K562 (cell line): Measurements from ENCODE around the gene TBC1D2. TPM values are rescaled to one million over a fixed set of nuclear protein-coding genes. Genes with fewer than 3 reads are reported as not detected.

Experiments
- ATAC-seq: fragments of 200-7000 bp; cut with Tn5 transposase; 3 replicates; pipeline ENCODE4 v1.9.1; 2020; ENCODE audit warnings: moderate library complexity
- Bru-seq: library from RNA; stranded (reverse); fragments of 400-500 nt; gene quantifications from one replicate; lab custom pipeline; 2021; lab: Mats Ljungman, UMichigan
- BruChase-seq, 2 experiments: library from RNA; stranded (reverse); fragments of 400-500 nt; gene quantifications; one replicate each; lab custom pipeline; 2021; lab: Mats Ljungman, UMichigan
- BruUV-seq: library from RNA; stranded (reverse); fragments of 400-500 nt; replicated peaks from 2 replicates; lab custom pipeline; 2021; lab: Mats Ljungman, UMichigan
- CTCF ChIA-PET: fragments of 300-600 bp; formaldehyde crosslinking; extraction: SDS; loops from one replicate; lab custom pipeline; 2021; ENCODE audit warnings: low intra/inter-chr PET ratio; lab: Yijun Ruan, JAX
- POLR2A ChIA-PET: fragments of 300-600, 350-650 bp; sonication (Branson Sonifier 250); formaldehyde crosslinking; extraction: SDS; loops from one replicate; lab custom pipeline; 2021; ENCODE audit warnings: antibody characterized with exemption, inconsistent platforms; lab: Yijun Ruan, JAX
- DNase-seq, 4 experiments: peaks; one replicate each; pipeline versions ENCODE4 v3.0.0 to v3.0.0-alpha.2; 2011 to 2018; ENCODE audit warnings: low spot score in 3 of 4, mixed read lengths in 3 of 4; ENCODE audit errors: extremely low read depth in 1 of 4
- FAIRE-seq: peaks from 2 replicates; lab custom pipeline; 2011; peaks lifted over from hg19 to GRCh38; lab: Jason Lieb, UNC
- H2AFZ ChIP-seq: 2 replicates; pipeline ENCODE4 v1.6.0; 2011; ENCODE audit warnings: low read depth, low read length, control low read depth, inconsistent platforms
- H3K27ac ChIP-seq: fragments of 200-600 bp; 3 replicates; pipeline ENCODE4 v1.8.0; 2011; ENCODE audit warnings: low read depth, mild to moderate bottlenecking, control low read depth, inconsistent platforms, low read length, moderate library complexity, mixed read lengths; ENCODE audit errors: extremely low read depth
- H3K27me3 ChIP-seq, 2 experiments: fragments of 300-600 bp in 1 of 2; 2 replicates in 1 of 2; 3 replicates in 1 of 2; pipeline versions ENCODE4 v1.6.0 to v1.8.0; 2011; ENCODE audit warnings: inconsistent platforms in 2 of 2, low read length in 2 of 2, mild to moderate bottlenecking in 1 of 2, mixed read lengths in 1 of 2, moderate library complexity in 1 of 2; ENCODE audit not compliant: control insufficient read depth in 2 of 2, insufficient read depth in 2 of 2
- H3K36me3 ChIP-seq: fragments of 300-600 bp; 3 replicates; pipeline ENCODE4 v1.8.0; 2011; ENCODE audit warnings: mild to moderate bottlenecking, low read length, inconsistent platforms; ENCODE audit not compliant: control insufficient read depth, insufficient read depth
- H3K4me1 ChIP-seq, 2 experiments: fragments of 200-600 bp in 1 of 2; replicated peaks in 1 of 2; 2 replicates in 1 of 2; 3 replicates in 1 of 2; pipeline versions ENCODE4 v1.5.1 to v1.8.0; 2011; ENCODE audit warnings: inconsistent platforms in 2 of 2, low read length in 2 of 2, mild to moderate bottlenecking in 1 of 2, mixed read lengths in 1 of 2, moderate library complexity in 1 of 2; ENCODE audit not compliant: control insufficient read depth in 2 of 2, insufficient read depth in 2 of 2
- H3K4me2 ChIP-seq: 2 replicates; pipeline ENCODE4 v1.6.1; 2011; ENCODE audit warnings: low read length, control low read depth, inconsistent platforms, mixed read lengths; ENCODE audit not compliant: insufficient read depth
- H3K4me3 ChIP-seq: fragments of 200-600 bp; sonication (generic), shearing (Covaris generic); 2 replicates; pipeline ENCODE4 v1.5.1; 2016; ENCODE audit warnings: control low read depth, inconsistent platforms
- H3K79me2 ChIP-seq: fragments of 200-600 bp; 3 replicates; pipeline ENCODE4 v1.8.0; 2011; ENCODE audit warnings: low read length, inconsistent platforms; ENCODE audit not compliant: control insufficient read depth, insufficient read depth
- H3K9ac ChIP-seq, 2 experiments: 2 replicates each; pipeline versions ENCODE4 v1.6.0 to v1.6.1; 2011; ENCODE audit warnings: low read depth in 2 of 2, low read length in 2 of 2, control low read depth in 1 of 2, inconsistent platforms in 1 of 2, mild to moderate bottlenecking in 1 of 2, mixed read lengths in 1 of 2; ENCODE audit not compliant: insufficient read depth in 1 of 2
- H3K9me1 ChIP-seq: one replicate; pipeline ENCODE4 v1.6.0; 2011; ENCODE audit warnings: inconsistent platforms, mild to moderate bottlenecking, low read length, moderate library complexity; ENCODE audit not compliant: control insufficient read depth, insufficient read depth
- H3K9me3 ChIP-seq: replicated peaks from 2 replicates; pipeline ENCODE4 v1.5.1; 2011; ENCODE audit warnings: low read depth, low read length, inconsistent platforms; ENCODE audit not compliant: control insufficient read depth, insufficient read depth
- H4K20me1 ChIP-seq: replicated peaks from 2 replicates; pipeline ENCODE4 v1.6.1; 2011; ENCODE audit warnings: low read length, inconsistent platforms, mixed read lengths; ENCODE audit not compliant: control insufficient read depth, insufficient read depth
- CHCHD3 ChIP-seq: fragments of 250-450 bp; sonication (Bioruptor Pico); IDR thresholded peaks from 2 replicates; pipeline ENCODE4 v2.1.2; 2022; ENCODE audit warnings: mild to moderate bottlenecking
- ESRRB ChIP-seq: fragments of 250-450 bp; sonication (Bioruptor Pico); IDR thresholded peaks from 2 replicates; pipeline ENCODE4 v1.5.0; 2020; ENCODE audit warnings: mild to moderate bottlenecking, moderate library complexity, borderline replicate concordance
- ETV5 ChIP-seq: sonication (generic); formaldehyde crosslinking; IDR thresholded peaks from 2 replicates; pipeline ENCODE4 v1.4.0; 2020; ENCODE audit warnings: low read depth, mild to moderate bottlenecking, missing genetic modification reagents
- HOXB6 ChIP-seq: fragments of 250-450 bp; sonication (Bioruptor Pico); IDR thresholded peaks from 2 replicates; pipeline ENCODE4 v1.5.1; 2022; ENCODE audit warnings: mild to moderate bottlenecking, borderline replicate concordance
- NFIX ChIP-seq: fragments of 250-450 bp; sonication (Bioruptor Pico); IDR thresholded peaks from 2 replicates; pipeline ENCODE4 v1.4.0; 2020; ENCODE audit warnings: low read depth, mild to moderate bottlenecking, moderate library complexity
- POU5F1 ChIP-seq: fragments of 150-350 bp; IDR thresholded peaks from 2 replicates; pipeline ENCODE4 v1.6.1; 2014; ENCODE audit warnings: borderline replicate concordance, low read length, low read depth, mild to moderate bottlenecking; ENCODE audit not compliant: partially characterized antibody
- PYGO2 ChIP-seq: fragments of 450-650 bp; IDR thresholded peaks from 2 replicates; pipeline ENCODE4 v1.6.1; 2016; ENCODE audit warnings: mild to moderate bottlenecking, missing genetic modification characterization, moderate library complexity, missing compliant biosample characterization
- TAF9B ChIP-seq: fragments of 450-650 bp; IDR thresholded peaks from 2 replicates; pipeline ENCODE4 v1.6.1; 2018; ENCODE audit warnings: mild to moderate bottlenecking; ENCODE audit not compliant: partially characterized antibody
- WGBS: fragments of 100-300 bp; shearing (Covaris generic); methylation state at CpG from one replicate; pipeline ENCODE4 v1.1.6; 2016; ENCODE audit warnings: low coverage, mixed read lengths; ENCODE audit not compliant: insufficient coverage; ENCODE audit errors: missing lambda C conversion rate; 5-methylcytosine and 5-hydroxymethylcytosine counted together
- in situ Hi-C: fragments of 300-500 bp; cut with MboI; formaldehyde crosslinking; loops from 4 replicates; pipeline ENCODE4 v1.15.0; 2018; ENCODE audit warnings: inconsistent platforms, mixed read lengths
- intact Hi-C: fragments of 100-400 bp; cut with micrococcal nuclease; formaldehyde crosslinking; loops from 2 replicates; pipeline ENCODE4 v1.14.2; 2022
- long read RNA-seq, 3 experiments: library from polyadenylated mRNA in 2 of 3; library from RNA in 1 of 3; unstranded in 2 of 3; stranded (forward) in 1 of 3; transcript quantifications; one replicate each; pipeline ENCODE4 v2.0.0, GENCODE V29; 2019 to 2022
- polyA minus RNA-seq, 3 experiments: library from RNA; depleted of rRNA, polyadenylated mRNA; stranded (reverse); fragments of >200 nt; gene quantifications; 2 replicates each; pipeline ENCODE4 v1.2.3, GENCODE V29; 2011
- polyA plus RNA-seq, 8 experiments: library from polyadenylated mRNA; depleted of rRNA in 4 of 8; stranded (reverse) in 5 of 8; unstranded in 3 of 8; fragments of >200 nt; fragmentation: Nextera tagmentation in 2 of 8; fragmentation: Illumina TruSeq in 1 of 8; extraction: Ambion mirVana in 2 of 8; extraction: Trizol in 1 of 8; gene quantifications; 2 replicates each; pipeline versions ENCODE4 v1.2.1 to v1.2.3, GENCODE V29; 2011 to 2014; ENCODE audit warnings: inconsistent platforms in 1 of 8, missing spikeins in 1 of 8
- total RNA-seq, 7 experiments: library from RNA; depleted of rRNA in 6 of 7; stranded (reverse); fragments of >200 nt in 6 of 7; fragmentation: Illumina TruSeq in 2 of 7; extraction: Trizol in 2 of 7; gene quantifications; 2 replicates each; pipeline versions ENCODE4 v1.2.1 to v1.2.3, GENCODE V29; 2011 to 2021; ENCODE audit warnings: low replicate concordance in 1 of 7
- TF ChIP-seq, protein P1 (sequence below): IDR thresholded peaks from 2 replicates; pipeline ENCODE4 v1.6.1; 2011; ENCODE audit not compliant: insufficient read length; ENCODE audit errors: extremely low read depth
- TF ChIP-seq, protein P2 (sequence below): sonication (generic); formaldehyde crosslinking; IDR thresholded peaks from 2 replicates; pipeline ENCODE4 v1.8.1; 2023; ENCODE audit warnings: mild to moderate bottlenecking, missing genetic modification reagents

TBC1D2 gene, protein sequence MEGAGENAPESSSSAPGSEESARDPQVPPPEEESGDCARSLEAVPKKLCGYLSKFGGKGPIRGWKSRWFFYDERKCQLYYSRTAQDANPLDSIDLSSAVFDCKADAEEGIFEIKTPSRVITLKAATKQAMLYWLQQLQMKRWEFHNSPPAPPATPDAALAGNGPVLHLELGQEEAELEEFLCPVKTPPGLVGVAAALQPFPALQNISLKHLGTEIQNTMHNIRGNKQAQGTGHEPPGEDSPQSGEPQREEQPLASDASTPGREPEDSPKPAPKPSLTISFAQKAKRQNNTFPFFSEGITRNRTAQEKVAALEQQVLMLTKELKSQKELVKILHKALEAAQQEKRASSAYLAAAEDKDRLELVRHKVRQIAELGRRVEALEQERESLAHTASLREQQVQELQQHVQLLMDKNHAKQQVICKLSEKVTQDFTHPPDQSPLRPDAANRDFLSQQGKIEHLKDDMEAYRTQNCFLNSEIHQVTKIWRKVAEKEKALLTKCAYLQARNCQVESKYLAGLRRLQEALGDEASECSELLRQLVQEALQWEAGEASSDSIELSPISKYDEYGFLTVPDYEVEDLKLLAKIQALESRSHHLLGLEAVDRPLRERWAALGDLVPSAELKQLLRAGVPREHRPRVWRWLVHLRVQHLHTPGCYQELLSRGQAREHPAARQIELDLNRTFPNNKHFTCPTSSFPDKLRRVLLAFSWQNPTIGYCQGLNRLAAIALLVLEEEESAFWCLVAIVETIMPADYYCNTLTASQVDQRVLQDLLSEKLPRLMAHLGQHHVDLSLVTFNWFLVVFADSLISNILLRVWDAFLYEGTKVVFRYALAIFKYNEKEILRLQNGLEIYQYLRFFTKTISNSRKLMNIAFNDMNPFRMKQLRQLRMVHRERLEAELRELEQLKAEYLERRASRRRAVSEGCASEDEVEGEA
- total RNA-seq (2011; cell fraction: chromatin; rRNA removed; ENCODE audit: low replicate concordance) = 7.6 and 15.3 TPM in 2 replicates
- 9.9 and 12.0 TPM in 2 replicates for total RNA-seq (2011; cell fraction: nucleolus; rRNA removed)
- total RNA-seq (2011; cell fraction: nucleoplasm; rRNA removed) = 6.6 and 7.3 TPM in 2 replicates
- 5.3 and 6.1 TPM in 2 replicates for total RNA-seq (2014; rRNA removed)
- 1.4 and 1.8 TPM in 2 replicates for total RNA-seq (2014; rRNA removed; fragmentation: Illumina TruSeq; extraction: Trizol)
- 3.2 and 3.8 TPM in 2 replicates for total RNA-seq (2015; rRNA removed; fragmentation: Illumina TruSeq; extraction: Trizol)
- total RNA-seq (2021) = 6.1 and 7.0 TPM in 2 replicates
- 2.5 and 3.5 TPM in 2 replicates for polyA plus RNA-seq (2011; rRNA removed)
- 2.7 and 8.4 TPM in 2 replicates for polyA plus RNA-seq (2011; cell fraction: cytosol; rRNA removed)
- polyA plus RNA-seq (2011; cell fraction: nucleus; rRNA removed) = 5.7 and 10.1 TPM in 2 replicates
- polyA plus RNA-seq (2012) = 4.8 and 7.1 TPM in 2 replicates
- 2.2 and 3.9 TPM in 2 replicates for polyA plus RNA-seq (2014; fragmentation: Illumina TruSeq; extraction: Trizol)
- under 1 TPM; 0.10 to 0.21 TPM for polyA plus RNA-seq (2014; fragmentation: Nextera tagmentation; extraction: Ambion mirVana)
- 5.2 and 5.4 TPM in 2 replicates for polyA plus RNA-seq (2014; rRNA removed)
- 2.8 and 4.0 TPM in 2 replicates for polyA minus RNA-seq (2011; rRNA and poly(A)+ RNA removed)
- 4.3 and 4.5 TPM in 2 replicates for polyA minus RNA-seq (2011; cell fraction: cytosol; rRNA and poly(A)+ RNA removed)
- 4.8 and 5.6 TPM in 2 replicates for polyA minus RNA-seq (2011; cell fraction: nucleus; rRNA and poly(A)+ RNA removed)
- percentile 58 among the genes with signal in this experiment for Bru-seq, nascent RNA
- percentile 53 among the genes with signal in this experiment for BruChase-seq, experiment 1, labeled RNA remaining after a 2-hour chase
- percentile 53 among the genes with signal in this experiment for BruChase-seq, experiment 2, labeled RNA remaining after a 6-hour chase
- long read RNA-seq, experiment 1, transcript TBC1D2-205 (13 exons, 3,349 nt) = major isoform, 5 of 29 reads
- long read RNA-seq, experiment 1, partial matches to known transcripts = 18 of 29 reads
- long read RNA-seq, experiment 1, other reads (novel, unspliced or antisense) = 5 of 29 reads
- long read RNA-seq, experiment 2, partial matches to known transcripts = 2 of 8 reads
- long read RNA-seq, experiment 2, other reads (novel, unspliced or antisense) = 3 of 8 reads
- long read RNA-seq, experiment 3, partial matches to known transcripts = 2 of 4 reads
- long read RNA-seq, experiment 3, other reads (novel, unspliced or antisense) = 1 of 4 reads

DNA sequence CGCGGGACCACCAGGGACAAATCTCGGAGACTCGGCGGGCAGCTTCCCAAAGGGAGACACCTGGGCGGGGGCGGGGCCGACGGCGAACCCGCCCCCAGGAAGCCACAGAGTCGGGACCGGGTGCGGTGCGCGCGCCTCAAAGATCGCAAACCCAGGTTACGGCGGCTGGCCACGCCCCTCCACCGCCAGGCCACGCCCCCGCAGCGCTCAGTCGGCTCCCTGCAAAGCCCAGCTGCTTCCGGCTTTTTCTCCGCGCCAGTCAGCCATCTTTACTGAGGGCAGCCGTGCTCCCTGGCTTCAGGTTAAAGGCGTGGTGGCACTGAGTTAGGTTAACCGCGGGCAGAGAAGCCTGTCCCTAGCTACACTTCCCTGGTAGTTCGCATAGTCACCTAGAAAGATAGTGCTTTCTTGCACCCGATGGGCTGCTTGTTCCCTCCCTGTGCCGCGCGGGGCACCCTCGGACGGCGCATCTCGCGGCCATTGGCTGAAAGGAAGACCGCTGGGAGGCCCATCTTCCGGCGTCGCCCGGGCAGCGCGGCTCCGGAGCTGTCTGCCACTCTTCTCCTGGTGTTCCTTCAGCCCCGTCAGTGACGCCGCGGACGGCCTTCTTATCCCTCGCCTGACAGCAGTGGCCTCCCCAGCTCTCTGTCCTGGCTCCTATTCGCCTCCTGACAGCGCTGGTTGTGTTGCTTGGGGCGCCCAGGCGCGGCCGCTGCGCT is at the start of gene TBC1D2:
Gene TBC1D2, minus strand, starts transcription at position 72 of the 719 bp plus-strand sequence. CDS start 108 bp downstream, outside the sequence.
- H2AFZ ChIP-seq = peak within 1 kb of the TSS; percentile 96
- in situ Hi-C loops = loop anchor here (25.0 kb wide), 1 partner anchor 343 kb away; the partner anchor contains the start of gene TRMO
- peaks cover 4% of the 10 kb centered on the region; the same call in 1 of the 3 replicates for H3K36me3 ChIP-seq
- FAIRE-seq (peak; percentile 76), ATAC-seq (peak; percentile 92), DNase-seq (peak; percentile 95 to 97 (median 96))
- H3K4me1 ChIP-seq = peaks cover 26 to 37% of the 10 kb centered on the region in 2 experiments; a peak in 4 of 5 replicates
- ChIA-PET CTCF (interaction anchor here (0.6 to 1.0 kb wide), 2 partner anchors 9 to 181 kb away, joined by 3 read pairs; no protein-coding TSS in a partner anchor), POLR2A (interaction anchor here (0.6 to 2.8 kb wide), 23 partner anchors 8 to 819 kb away, joined by 3 to 21 read pairs (median 4); no protein-coding TSS in a partner anchor)
- no peaks in the 10 kb centered on the region for H3K9me3 ChIP-seq
- no peaks in the 10 kb centered on the region for H4K20me1 ChIP-seq
- no peaks in the 10 kb centered on the region for H3K9me1 ChIP-seq
- BruUV-seq = no TSS peak
- H3K4me3 ChIP-seq = peak within 1 kb of the TSS; percentile 73
- H3K27ac ChIP-seq = peak within 1 kb of the TSS; percentile 92
- intact Hi-C loops = loop anchor here (2.0 to 5.0 kb wide), 3 partner anchors 15 to 333 kb away; partner anchors contain the start of genes ANP32B and TRMO
- no peaks in the 10 kb centered on the region for H3K27me3 ChIP-seq
- WGBS = under 1% methylated on average over 57 of the region's 64 CpGs
- H3K4me2 ChIP-seq = peak within 1 kb of the TSS; percentile 91
- H3K9ac ChIP-seq = peak within 1 kb of the TSS; percentile 78 to 99
- peaks cover 24% of the 10 kb centered on the region for H3K79me2 ChIP-seq
- TF ChIP-seq, protein P1, sequence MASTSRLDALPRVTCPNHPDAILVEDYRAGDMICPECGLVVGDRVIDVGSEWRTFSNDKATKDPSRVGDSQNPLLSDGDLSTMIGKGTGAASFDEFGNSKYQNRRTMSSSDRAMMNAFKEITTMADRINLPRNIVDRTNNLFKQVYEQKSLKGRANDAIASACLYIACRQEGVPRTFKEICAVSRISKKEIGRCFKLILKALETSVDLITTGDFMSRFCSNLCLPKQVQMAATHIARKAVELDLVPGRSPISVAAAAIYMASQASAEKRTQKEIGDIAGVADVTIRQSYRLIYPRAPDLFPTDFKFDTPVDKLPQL = no peak
- TF ChIP-seq, protein P2, sequence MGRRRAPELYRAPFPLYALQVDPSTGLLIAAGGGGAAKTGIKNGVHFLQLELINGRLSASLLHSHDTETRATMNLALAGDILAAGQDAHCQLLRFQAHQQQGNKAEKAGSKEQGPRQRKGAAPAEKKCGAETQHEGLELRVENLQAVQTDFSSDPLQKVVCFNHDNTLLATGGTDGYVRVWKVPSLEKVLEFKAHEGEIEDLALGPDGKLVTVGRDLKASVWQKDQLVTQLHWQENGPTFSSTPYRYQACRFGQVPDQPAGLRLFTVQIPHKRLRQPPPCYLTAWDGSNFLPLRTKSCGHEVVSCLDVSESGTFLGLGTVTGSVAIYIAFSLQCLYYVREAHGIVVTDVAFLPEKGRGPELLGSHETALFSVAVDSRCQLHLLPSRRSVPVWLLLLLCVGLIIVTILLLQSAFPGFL (CRISPR knock-in tag) = no peak
- TF ChIP-seq ESRRB (CRISPR knock-in tag) (no peak), POU5F1 (no peak), HOXB6 (CRISPR knock-in tag) (no peak), TAF9B (peak; percentile 52), ETV5 (CRISPR knock-in tag) (peak; percentile 87), CHCHD3 (CRISPR knock-in tag) (no peak), NFIX (no peak), PYGO2 (tag) (no peak)
